ENCODE measurements around the gene PAIP2.
"Not testable (repeated sequence)": the region's sequence is repeated elsewhere in the genome, so short reads cannot be mapped to it uniquely, and the experiment has no call there.

PAIP2 gene

DNA sequence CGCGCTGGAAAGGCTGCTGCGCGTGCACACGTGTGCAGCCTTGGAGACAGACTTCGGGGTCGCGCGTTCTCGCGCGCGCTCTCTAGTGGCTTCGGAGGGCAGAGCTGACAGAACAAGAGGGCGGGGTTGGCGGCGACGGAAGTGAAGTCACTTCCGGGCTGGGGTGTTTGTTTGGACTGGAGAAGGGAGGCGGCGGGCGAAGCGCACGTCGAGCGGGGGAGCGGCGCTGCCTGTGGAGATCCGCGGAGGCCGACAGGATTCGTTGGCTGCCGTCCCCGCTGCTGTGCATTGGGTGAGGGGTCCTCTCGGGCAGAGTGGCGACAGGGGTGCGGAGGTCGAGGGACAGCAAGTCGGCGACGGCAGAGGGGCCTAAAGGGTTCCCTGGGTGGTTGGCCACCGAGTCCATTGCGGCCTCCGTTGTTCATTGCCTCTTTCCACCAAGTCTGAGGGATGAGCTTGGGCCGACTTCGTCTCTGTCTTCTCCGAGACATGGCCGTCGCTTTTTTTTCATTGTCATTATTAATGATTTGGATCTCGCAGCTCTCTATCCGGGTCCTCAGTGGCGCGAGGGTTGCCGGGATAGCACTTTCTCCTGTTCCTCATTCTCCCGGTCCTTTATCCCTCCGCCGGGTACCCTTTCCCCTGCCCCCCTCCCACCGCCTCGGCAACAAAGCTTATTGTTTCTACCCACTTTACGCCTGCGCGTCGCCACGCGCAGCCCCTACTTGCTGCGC is at the start of gene PAIP2:
TSS of gene PAIP2 (plus strand) at position 166 of the 734 bp plus-strand sequence. CDS start 21,931 bp downstream, outside the sequence.
- DNase-seq (ENCODE audit: low read depth in 2 of 2): peak; percentile 94 to 96

- no peak for DNase-seq (ENCODE audit: low read depth in 2 of 2)
Observed at GRCh38 chr5:139293202-139293506, 48.5 kb upstream of the PAIP2 start.

DNA sequence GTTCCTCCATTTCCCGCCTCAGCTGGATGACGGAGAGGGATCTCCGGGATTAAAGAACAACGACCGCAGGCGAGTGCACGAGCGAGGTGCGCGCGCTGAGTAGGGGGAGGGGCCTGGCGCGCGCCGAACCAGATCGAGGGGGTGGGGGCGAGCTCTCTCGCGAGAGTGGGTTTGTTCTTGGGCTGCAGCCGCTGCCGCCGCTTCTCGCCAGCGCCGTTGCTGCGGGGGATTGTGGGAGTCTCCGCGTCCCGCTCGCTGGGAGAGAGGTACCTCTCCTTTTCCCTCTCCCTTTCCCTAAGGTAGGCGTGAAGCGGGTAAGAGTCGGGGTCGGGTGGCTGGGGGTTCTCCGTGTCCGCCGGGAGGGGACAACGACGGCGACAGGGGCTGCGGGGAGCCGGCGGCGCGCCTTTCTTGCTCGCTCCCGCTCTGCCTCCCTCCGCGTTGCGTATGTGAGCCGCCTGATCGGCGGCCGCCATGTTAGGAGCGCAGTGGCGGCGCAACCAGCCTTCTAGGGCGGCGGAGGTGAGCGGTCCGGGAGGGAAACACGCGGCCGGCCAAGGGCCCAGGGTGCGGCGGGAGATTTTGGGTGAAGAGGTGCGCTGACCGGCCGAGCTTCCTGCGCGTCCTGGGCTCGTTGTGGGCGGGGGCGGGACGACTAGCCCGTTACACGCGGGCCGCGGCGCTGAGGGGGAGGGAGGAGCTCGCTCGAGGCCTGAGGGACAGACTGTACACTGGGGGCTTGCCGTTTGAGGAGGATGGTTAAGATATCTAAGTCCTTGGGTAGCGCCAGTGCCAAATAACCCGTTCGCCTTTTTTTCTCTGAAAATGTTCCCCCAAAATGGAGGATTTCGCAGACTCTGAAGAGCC is 47.9 kb upstream of the PAIP2 start, which contains the start of gene MATR3:
TSS of gene MATR3 (plus strand) at position 234 of the 867 bp plus-strand sequence. CDS start 13,676 bp downstream, outside the sequence.
- peak; percentile 93 for DNase-seq (ENCODE audit: low read depth in 2 of 2)

DNA sequence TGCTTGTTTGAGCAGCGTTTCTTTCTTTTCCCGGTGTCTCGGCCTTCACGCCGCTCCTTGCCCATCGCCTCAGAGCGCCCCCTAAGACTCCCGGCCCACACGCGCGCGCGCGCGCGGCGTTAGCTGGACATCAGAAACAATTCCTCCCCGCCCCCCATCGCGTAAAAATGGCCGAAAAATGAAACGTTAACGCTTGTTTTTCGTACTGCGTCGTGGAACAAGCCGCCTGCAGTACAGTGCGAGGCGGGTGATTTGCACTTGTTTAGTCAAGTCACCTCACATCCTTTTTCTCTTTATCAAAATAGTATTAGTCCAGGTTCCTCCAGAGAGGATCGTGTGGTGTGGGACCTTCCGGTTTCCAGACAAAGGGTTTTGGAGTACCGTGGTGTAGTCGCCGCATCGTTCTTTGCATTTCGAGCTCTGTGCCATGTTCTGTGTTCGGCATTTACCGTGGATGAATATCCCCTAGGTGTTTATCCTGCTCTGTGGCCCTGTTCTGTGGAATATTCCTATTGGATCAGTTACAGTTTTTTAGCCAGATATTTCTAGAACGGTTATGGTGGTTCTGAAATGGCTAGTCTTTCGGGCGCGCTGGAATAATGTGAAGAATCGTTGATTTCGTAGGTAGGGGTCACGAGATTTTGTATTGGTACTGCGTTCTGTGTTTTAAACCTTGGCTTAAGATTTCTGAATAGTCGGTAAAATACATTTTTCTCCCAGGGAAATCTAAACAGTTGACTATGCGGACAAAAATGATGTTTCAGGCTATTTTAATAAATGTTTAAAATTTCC is 47.1 kb upstream of the PAIP2 start:
- DNase-seq (ENCODE audit: low read depth in 2 of 2): peak in 1 of 2 donors; percentile 43

DNA sequence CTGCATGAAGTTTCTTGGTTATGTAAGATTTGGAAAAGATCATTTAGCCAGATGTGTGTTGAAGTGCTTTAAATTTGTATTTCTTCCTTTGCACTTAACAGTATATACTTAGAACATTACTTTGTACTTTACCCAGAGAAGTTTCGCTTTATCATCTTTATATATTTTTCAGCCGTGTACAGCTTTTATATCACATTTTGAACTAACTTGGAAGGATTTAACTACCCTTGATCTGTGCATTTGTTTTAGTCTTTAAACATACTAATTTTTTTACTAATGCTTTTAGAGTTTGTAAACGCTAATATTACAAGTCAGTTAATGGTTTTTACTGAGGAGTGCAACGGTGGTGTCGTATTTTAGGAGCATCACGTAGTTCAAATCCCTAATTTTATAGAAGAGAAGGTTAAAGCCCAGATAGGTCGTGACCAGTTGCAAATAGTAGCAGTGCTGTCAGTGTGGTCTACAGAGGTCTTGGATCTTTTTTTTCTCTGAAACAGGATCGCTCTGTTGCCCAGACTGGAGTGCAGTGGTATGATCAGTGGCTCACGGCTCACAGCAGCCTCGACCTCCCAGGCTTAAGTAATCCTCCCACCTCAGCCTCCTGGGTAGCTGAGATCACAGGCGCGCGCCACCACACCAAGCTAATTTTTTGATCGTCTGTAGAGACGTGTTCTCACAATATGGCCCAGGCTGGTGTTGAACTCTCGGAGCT is 46.2 kb upstream of the PAIP2 start:
- DNase-seq (ENCODE audit: low read depth in 2 of 2): no peak

GRCh38 chr5:139296198-139296597 is 45.5 kb upstream of the PAIP2 start:
- DNase-seq (ENCODE audit: low read depth in 2 of 2): no peak

DNA sequence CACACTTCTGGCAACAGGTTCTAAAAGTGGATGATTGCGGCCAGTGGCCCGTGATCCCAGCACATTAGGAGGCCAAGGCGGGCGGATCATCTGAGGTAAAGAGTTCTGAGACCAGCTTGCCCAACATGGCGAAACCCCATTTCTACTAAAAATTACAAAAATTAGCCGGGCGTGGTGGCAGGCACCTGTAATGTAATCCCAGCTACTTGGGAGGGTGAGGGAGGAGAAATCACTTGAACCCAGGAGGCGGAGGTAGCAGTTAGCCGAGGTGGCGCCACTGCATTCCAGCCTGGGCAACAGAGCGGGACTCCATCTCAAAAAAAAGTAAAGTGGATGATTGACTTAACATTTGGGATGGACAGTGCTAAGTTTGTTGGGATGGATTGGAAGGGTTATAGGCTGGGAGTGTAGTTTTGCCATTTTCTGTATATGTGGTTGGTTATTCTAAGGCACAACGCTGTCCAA is 44.8 kb upstream of the PAIP2 start:
- DNase-seq (ENCODE audit: low read depth in 2 of 2): no peak

- DNase-seq (ENCODE audit: low read depth in 2 of 2): no peak
Observed at GRCh38 chr5:139297439-139298133, 44.1 kb upstream of the PAIP2 start.

GRCh38 chr5:139298242-139298641 is 43.4 kb upstream of the PAIP2 start:
- DNase-seq (ENCODE audit: low read depth in 2 of 2): no peak

DNA sequence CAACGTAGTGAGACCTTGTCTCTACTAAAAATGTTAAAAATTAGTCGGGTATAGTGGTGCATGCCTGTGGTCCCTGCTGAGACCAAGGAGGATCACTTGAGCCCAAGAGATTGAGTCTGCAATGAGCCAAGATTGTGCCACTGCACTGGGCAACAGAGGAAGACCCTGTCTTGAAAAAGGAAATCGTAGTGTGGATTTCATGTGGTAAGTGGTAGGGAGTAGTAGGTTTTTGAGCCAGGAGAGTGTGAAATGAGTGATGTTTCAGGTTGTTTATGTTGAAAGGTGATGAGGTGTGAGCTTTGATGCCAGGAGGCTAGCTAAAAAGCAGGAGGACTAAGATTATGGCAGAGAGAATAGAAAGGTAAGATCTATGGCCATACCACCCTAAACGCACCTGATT is 42.2 kb upstream of the PAIP2 start:
- DNase-seq (ENCODE audit: low read depth in 2 of 2): no peak

- DNase-seq (ENCODE audit: low read depth in 2 of 2): no peak
Observed at GRCh38 chr5:139301808-139302499, 39.7 kb upstream of the PAIP2 start.

- no peak for DNase-seq (ENCODE audit: low read depth in 2 of 2)
Observed at GRCh38 chr5:139304391-139305324, 37.0 kb upstream of the PAIP2 start.

DNA sequence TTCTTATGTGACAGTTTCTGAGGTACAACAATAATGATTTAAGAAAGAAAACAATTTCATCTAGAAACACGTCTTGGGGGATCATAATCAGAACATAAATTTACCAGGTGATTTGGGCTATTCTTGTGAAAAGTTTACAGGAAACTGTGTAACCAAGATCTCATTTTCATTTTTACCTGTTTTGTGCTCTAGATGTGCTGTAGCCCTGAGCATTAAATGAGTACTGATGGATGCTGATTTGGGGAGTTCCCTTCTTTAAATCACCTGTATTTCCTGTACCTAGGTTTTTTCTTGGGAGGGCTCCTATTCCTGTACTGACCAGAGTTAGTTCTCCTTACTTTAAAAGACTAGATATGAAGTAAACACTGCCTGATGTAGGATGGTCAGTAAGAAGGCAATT is 35.5 kb upstream of the PAIP2 start:
- no peak for DNase-seq (ENCODE audit: low read depth in 2 of 2)

DNA sequence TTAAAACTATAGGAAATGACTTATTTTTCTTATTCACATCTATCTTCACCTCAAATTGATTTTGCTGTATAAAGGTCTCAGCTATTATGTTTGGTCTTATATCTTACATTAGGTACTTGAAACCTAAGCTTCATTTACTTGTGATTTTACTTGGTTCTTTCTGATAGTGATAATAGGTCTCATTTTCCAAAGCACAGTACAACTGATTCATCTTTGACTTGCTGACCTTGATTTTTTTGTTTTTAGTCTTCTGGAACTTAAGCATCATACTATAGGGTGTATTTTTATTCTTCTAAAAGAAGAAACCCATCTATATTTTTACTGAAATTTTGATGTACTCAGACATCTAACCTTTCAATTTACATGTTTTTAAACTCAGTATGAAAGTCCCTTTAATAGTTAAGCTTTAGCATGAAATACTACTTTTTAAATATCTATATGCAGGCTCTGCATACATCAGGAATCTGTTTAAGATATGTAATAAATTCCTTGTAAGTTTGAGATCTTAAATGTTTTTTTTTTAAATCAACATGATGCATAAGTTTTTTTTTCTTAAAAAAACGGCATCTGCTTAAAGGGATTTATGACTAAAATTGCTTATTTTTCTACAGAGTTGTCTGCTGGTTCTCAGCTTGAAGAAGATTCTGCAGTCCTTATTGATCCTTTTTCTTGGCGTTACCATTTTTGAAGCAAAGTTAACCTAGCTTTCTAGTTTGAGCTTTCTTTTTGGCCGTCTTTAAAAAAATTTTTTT is 34.9 kb upstream of the PAIP2 start:
- no peak for DNase-seq (ENCODE audit: low read depth in 2 of 2)

GRCh38 chr5:139308797-139309196 is 32.9 kb upstream of the PAIP2 start:
- no peak for DNase-seq (ENCODE audit: low read depth in 2 of 2)

- DNase-seq (ENCODE audit: low read depth in 2 of 2): not testable (repeated sequence)
Observed at GRCh38 chr5:139310715-139311186, 30.9 kb upstream of the PAIP2 start.

GRCh38 chr5:139312075-139312474 is 29.6 kb upstream of the PAIP2 start:
- no peak for DNase-seq (ENCODE audit: low read depth in 2 of 2)

DNA sequence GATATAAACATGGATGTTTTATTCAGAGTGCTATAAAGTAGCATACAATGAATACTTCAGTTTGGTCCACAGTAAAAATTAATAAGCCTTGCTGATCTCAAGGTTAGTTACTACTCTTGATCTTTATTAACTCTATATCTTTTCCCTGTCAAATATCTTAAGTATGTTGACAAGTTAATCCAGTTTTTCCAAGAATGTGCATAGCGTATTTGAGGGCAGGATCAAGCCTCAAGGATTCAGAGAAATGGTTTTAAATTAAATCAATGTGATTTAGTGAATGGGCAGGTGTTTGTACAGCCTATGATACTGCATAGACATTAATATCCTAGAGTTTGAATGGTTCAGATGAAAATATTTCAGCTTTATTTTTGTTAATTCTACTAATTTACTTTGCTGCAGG is 27.4 kb upstream of the PAIP2 start:
- DNase-seq (ENCODE audit: low read depth in 2 of 2): no peak

Data from activated CD4-positive, alpha-beta T cell treated with anti-CD3 and anti-CD28 coated beads for 24 hours (primary cell).